Measurements from ENCODE around the gene ZNF778.
"Not testable (repeated sequence)": the region's sequence is repeated elsewhere in the genome, so short reads cannot be mapped to it uniquely, and the experiment has no call there.

The ZNF778 gene

GRCh38 chr16:89183975-89184676, 33.4 kb upstream of the ZNF778 start:
- Histone ChIP-seq H3K9ac (ENCODE audit: low read length) (no peak overlapping the region), H3F3A (ENCODE audit: insufficient read depth) (no peaks in the 10 kb centered on the region), H3K9me3 (ENCODE audit: insufficient read depth, low read length) (no peaks in the 10 kb centered on the region), H3K79me2 (ENCODE audit: insufficient read depth, low read length) (no peaks in the 10 kb centered on the region), H3K9me2 (replicated peaks; ENCODE audit: insufficient read depth, low read length) (no peaks in the 10 kb centered on the region), H3K4me2 (ENCODE audit: low read depth, low read length, poor library complexity, severe bottlenecking) (no peak overlapping the region), H3K36me3 (ENCODE audit: low read length) (no peaks in the 10 kb centered on the region), H4K20me1 (ENCODE audit: low read depth, low read length) (no peaks in the 10 kb centered on the region), H2AFZ (ENCODE audit: low read depth, low read length, severe bottlenecking) (no peak overlapping the region), H3K27ac (ENCODE audit: low read depth, low read length) (no peak overlapping the region), H3K27me3 (ENCODE audit: low read length) (no peaks in the 10 kb centered on the region), H3K4me3 (ENCODE audit: insufficient read depth, low read length, poor library complexity, severe bottlenecking) (no peak overlapping the region)
- no peak for TF ChIP-seq CTCF (IDR thresholded peaks at IDR 0.05; ENCODE audit: insufficient read depth, low read length, poor library complexity, severe bottlenecking)
- TF ChIP-seq EZH2phosphoT487 (conservative IDR thresholded peaks at IDR 0.05; ENCODE audit: low read length): no peak

GRCh38 chr16:89184677-89184932, 32.9 kb upstream of the ZNF778 start:
- Histone ChIP-seq H3K4me2 (ENCODE audit: low read depth, low read length, poor library complexity, severe bottlenecking) (no peak overlapping the region), H2AFZ (ENCODE audit: low read depth, low read length, severe bottlenecking) (no peak overlapping the region), H3K27me3 (ENCODE audit: low read length) (no peaks in the 10 kb centered on the region), H3K36me3 (ENCODE audit: low read length) (no peaks in the 10 kb centered on the region), H3K4me3 (ENCODE audit: insufficient read depth, low read length, poor library complexity, severe bottlenecking) (no peak overlapping the region), H3F3A (ENCODE audit: insufficient read depth) (no peaks in the 10 kb centered on the region), H3K27ac (ENCODE audit: low read depth, low read length) (no peak overlapping the region), H4K20me1 (ENCODE audit: low read depth, low read length) (no peaks in the 10 kb centered on the region), H3K9me2 (replicated peaks; ENCODE audit: insufficient read depth, low read length) (no peaks in the 10 kb centered on the region), H3K9ac (ENCODE audit: low read length) (no peak overlapping the region), H3K9me3 (ENCODE audit: insufficient read depth, low read length) (no peaks in the 10 kb centered on the region), H3K79me2 (ENCODE audit: insufficient read depth, low read length) (no peaks in the 10 kb centered on the region)
- TF ChIP-seq EZH2phosphoT487 (conservative IDR thresholded peaks at IDR 0.05; ENCODE audit: low read length) (no peak), CTCF (IDR thresholded peaks at IDR 0.05; ENCODE audit: insufficient read depth, low read length, poor library complexity, severe bottlenecking) (no peak)

GRCh38 chr16:89184933-89185794, 32.3 kb upstream of the ZNF778 start:
- no peak overlapping the region for H2AFZ ChIP-seq (ENCODE audit: low read depth, low read length, severe bottlenecking)
- no peaks in the 10 kb centered on the region for H3K9me2 ChIP-seq (replicated peaks; ENCODE audit: insufficient read depth, low read length)
- no peaks in the 10 kb centered on the region for H3K79me2 ChIP-seq (ENCODE audit: insufficient read depth, low read length)
- H3F3A ChIP-seq (ENCODE audit: insufficient read depth): 0 out of 2 replicates have a peak, but pooled peaks cover 3% of the 10 kb centered on the region
- H3K36me3 ChIP-seq (ENCODE audit: low read length): no peaks in the 10 kb centered on the region
- no peaks in the 10 kb centered on the region for H3K9me3 ChIP-seq (ENCODE audit: insufficient read depth, low read length)
- H3K4me3 ChIP-seq (ENCODE audit: insufficient read depth, low read length, poor library complexity, severe bottlenecking): no peak overlapping the region
- H3K27me3 ChIP-seq (ENCODE audit: low read length): no peaks in the 10 kb centered on the region
- no peaks in the 10 kb centered on the region for H4K20me1 ChIP-seq (ENCODE audit: low read depth, low read length)
- no peak overlapping the region for H3K9ac ChIP-seq (ENCODE audit: low read length)
- H3K27ac ChIP-seq (ENCODE audit: low read depth, low read length): no peak overlapping the region
- TF ChIP-seq CTCF (IDR thresholded peaks at IDR 0.05; ENCODE audit: insufficient read depth, low read length, poor library complexity, severe bottlenecking): no peak
- no peak for TF ChIP-seq EZH2phosphoT487 (conservative IDR thresholded peaks at IDR 0.05; ENCODE audit: low read length)
- H3K4me2 ChIP-seq (ENCODE audit: low read depth, low read length, poor library complexity, severe bottlenecking): no peak overlapping the region

GRCh38 chr16:89185887-89186592, 31.5 kb upstream of the ZNF778 start:
- not testable (repeated sequence) for H3K9me2 ChIP-seq (replicated peaks; ENCODE audit: insufficient read depth, low read length); H3K27me3 ChIP-seq (ENCODE audit: low read length); H4K20me1 ChIP-seq (ENCODE audit: low read depth, low read length); H3K4me3 ChIP-seq (ENCODE audit: insufficient read depth, low read length, poor library complexity, severe bottlenecking); H3K4me2 ChIP-seq (ENCODE audit: low read depth, low read length, poor library complexity, severe bottlenecking); H3F3A ChIP-seq (ENCODE audit: insufficient read depth); H3K79me2 ChIP-seq (ENCODE audit: insufficient read depth, low read length); H3K36me3 ChIP-seq (ENCODE audit: low read length); H3K9ac ChIP-seq (ENCODE audit: low read length); H3K27ac ChIP-seq (ENCODE audit: low read depth, low read length); H2AFZ ChIP-seq (ENCODE audit: low read depth, low read length, severe bottlenecking); H3K9me3 ChIP-seq (ENCODE audit: insufficient read depth, low read length)

- not testable (repeated sequence) for H3K27ac ChIP-seq (ENCODE audit: low read depth, low read length); H3F3A ChIP-seq (ENCODE audit: insufficient read depth); H3K27me3 ChIP-seq (ENCODE audit: low read length); H4K20me1 ChIP-seq (ENCODE audit: low read depth, low read length); H3K9me2 ChIP-seq (replicated peaks; ENCODE audit: insufficient read depth, low read length); H3K4me2 ChIP-seq (ENCODE audit: low read depth, low read length, poor library complexity, severe bottlenecking); H3K9ac ChIP-seq (ENCODE audit: low read length); H2AFZ ChIP-seq (ENCODE audit: low read depth, low read length, severe bottlenecking); H3K36me3 ChIP-seq (ENCODE audit: low read length); H3K79me2 ChIP-seq (ENCODE audit: insufficient read depth, low read length); H3K4me3 ChIP-seq (ENCODE audit: insufficient read depth, low read length, poor library complexity, severe bottlenecking); H3K9me3 ChIP-seq (ENCODE audit: insufficient read depth, low read length)
Measured at GRCh38 chr16:89186593-89187031, 30.9 kb upstream of the ZNF778 start.
